HG03064 (cell line): Measurements from ENCODE around the gene FGGY.

ENCODE experiments used
- ATAC-seq: cut with Tn5 transposase; IDR thresholded peaks from one replicate; pipeline ENCODE4 v1.9.1; 2021; ENCODE audit warnings: low read depth; ENCODE audit not compliant: unreplicated experiment

FGGY gene

DNA sequence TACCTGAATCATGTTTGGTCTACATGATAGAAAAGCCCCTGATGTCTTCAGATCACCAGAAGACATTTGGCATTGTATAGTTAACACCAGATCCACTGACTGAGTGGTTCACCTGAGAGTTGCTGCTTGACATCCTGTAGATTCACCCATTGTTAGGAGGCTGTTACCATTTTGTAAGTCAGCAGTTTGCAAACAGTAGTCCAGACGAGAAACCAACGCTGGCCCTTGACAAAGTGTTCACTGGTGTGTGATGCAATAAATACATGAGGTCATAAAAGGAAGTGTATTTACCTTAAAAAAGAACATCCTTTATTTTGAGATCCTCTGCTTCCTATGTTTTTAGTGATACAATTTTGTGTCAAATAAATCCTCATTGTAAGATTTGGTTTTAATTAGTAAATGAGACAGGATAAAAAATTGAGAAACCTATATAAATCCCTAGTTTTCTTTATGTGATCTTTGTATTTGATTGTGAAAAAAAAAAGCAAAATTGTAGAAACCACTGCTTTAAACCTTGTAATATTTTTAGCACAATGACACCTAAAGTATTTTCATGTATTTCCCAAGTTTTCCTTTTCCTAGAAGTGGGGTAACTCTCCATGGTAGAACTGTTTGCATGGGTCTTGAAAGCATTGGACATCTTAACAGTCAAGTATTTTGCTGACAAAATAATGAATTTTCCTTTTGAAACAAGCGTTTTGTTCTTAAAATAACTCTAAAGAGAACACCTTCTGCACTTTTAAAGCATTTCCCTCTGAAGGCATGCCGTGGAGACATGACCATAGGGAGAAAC is 204.3 kb downstream of the FGGY start:
- ATAC-seq = no peak

DNA sequence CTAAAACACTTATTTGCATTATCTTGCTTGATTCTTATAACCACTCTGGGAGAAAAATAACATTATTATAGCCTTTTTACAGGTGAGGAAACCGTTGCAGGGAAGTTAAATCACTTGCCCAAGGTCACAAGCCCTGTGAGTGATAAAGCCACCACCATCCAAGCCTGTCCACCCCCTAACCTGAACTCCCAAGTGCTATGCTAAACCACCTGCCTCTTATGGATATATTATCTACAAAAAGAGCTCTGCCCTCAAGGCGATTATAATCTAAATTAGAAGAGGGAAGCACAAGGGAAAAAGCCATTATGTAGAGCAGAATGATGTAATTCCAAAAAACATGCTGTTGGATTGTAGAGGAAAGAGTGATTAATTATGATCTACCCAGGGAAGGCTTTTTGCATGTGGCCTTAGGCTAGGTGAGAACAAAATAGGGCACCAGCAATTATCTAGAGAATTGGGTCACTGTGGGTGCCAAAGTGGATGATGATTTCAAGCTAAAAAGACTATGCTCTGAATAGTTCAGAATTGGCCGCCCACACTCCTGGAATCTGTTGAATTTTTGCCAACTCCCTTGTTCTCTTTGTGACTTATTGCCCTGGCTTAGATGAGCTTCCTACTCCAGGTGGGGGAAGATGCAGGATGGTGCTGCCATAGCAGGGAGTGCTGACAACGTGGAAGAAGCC is 205.3 kb downstream of the FGGY start:
- no peak for ATAC-seq

- ATAC-seq = no peak
Observed at GRCh38 chr1:59504276-59504675, 207.4 kb downstream of the FGGY start.

DNA sequence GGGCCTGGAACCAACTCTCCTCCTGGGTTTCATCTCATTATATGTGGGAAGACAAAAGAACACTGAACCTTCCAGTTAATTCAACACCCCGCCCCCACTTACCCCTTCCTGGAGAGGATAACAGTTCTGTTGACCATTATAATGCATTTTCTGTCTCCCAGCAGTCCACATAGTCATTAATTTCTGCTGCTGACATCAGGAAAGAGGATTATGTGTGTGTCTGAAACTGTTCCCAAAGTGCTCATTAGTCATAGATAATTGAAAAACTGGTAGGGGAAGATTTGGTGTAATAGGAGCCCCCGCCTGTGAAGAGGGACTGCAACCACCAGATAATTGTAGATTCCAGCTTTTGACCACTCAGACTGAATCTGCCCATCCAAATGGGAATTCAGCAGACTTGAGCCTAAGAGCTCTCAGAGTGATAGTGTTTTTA is 208.7 kb downstream of the FGGY start:
- no peak for ATAC-seq

GRCh38 chr1:59506952-59507351 is 210.1 kb downstream of the FGGY start:
- no peak for ATAC-seq

GRCh38 chr1:59509341-59509875 is 212.5 kb downstream of the FGGY start:
- ATAC-seq = no peak

DNA sequence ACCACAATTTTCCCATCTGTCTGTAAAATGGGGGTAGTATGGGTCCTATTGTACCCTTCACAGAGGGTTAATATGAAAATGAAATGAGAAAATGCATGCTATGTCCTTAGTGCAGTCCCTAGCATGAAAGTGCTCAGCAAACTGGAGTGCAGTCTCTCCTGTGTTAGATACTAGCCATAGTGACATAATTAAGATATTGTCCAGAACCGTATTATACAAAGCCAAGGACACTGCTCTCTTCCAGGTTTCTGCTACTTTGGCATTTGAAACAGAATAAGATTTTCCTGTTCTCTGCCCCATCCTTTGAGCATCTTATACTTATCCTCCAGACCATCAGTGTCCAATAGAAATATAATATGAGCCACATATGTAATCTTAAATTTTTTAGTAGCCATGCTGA is 213.4 kb downstream of the FGGY start:
- no peak for ATAC-seq

GRCh38 chr1:59511476-59512465 is 214.9 kb downstream of the FGGY start:
- no peak for ATAC-seq

DNA sequence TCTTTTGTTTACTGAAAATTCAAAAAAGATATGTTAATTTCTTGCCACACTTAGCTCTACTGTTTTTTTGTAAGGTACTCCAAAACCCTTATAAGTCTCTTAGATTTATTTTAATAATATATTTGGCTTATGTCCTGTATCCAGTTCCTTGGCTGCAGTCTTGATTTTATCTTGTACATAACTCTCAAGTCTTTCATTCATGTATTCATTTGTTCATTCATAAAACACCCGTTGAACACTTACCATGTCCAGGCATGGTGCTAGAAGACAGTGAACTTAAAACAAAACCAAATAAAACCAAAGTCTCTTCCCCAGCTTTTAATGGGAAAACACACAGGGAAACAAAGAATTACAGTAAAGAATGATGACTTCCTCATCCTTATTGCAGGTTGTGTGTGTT is 215.8 kb downstream of the FGGY start:
- ATAC-seq = no peak

DNA sequence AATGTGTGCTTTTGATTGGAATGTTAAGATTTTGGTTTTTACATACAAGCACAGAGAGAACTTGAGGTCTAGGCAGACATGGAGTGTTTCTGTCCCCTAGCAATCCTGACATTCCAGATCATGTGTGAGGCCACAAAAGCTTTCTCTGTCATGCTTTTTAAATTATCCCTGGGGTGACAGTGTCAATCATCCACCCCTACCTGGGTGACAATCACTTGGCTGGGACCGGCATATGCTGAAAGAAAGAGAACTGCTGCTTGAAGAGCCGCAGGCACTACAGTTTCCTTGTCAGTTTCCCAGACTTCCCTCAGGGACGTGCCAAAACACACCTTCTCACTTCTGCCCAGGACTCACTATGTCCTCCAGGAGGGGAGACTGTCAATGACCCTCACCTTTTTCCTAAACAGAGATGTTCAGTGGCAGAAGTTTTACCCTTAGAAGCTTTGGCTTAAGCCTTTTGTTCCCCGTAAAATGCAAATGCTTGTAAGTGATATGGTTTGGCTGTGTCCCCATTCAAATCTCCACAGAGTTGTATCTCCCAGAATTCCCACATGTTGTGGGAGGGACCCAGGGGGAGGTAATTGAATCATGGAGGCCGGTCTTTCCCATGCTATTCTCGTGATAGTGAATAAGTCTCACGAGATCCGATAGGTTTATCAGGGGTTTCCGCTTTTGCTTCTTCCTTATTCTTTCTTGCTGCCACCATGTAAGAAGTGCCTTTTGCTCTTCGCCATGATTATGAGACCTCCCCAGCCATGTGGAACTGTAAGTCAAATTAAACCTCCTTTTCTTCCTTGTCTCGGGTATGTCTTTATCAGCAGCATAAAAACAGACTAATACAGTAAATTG is 217.4 kb downstream of the FGGY start:
- no peak for ATAC-seq

- no peak for ATAC-seq
Observed at GRCh38 chr1:59516881-59517280, 220.0 kb downstream of the FGGY start.

DNA sequence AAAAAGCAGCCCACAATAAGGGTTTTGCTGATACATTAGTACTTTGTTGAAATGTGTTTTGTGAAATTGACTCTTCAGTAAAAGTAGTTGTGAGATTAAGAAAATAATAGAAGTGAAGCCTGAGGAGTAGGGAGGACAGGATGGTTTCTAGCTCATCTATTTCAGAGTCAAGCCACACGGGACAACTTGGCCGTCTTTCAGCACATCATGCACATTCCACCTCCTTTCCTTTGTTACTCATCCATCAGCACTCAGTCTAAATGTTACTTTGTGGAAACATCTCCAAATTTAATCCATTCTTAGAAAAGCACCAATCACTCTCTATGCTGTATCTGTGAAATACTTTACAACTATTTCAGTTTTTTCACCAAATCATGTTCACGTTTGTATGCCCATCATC is 223.3 kb downstream of the FGGY start:
- no peak for ATAC-seq

GRCh38 chr1:59520827-59521418 is 224.0 kb downstream of the FGGY start:
- no peak for ATAC-seq

DNA sequence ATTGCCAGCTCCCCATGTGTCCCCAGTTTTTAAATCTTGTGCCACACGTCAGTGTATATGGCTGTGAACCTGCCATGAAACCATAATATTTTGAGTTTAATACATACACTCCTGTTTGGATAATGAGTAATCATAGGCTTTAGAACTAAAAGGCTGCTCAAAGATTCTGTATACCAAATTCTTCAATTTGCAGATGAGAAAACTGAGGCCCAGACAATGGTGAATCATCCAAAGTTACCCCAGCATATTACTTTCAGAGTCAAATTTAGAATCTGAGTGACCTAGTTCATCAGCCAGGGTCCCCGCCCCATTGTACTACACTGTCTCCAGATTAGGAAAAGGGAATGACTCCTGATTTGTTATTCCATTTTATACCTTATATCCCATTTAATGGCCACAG is 224.6 kb downstream of the FGGY start:
- ATAC-seq = no peak

GRCh38 chr1:59522925-59523505 is 226.1 kb downstream of the FGGY start:
- ATAC-seq = no peak

DNA sequence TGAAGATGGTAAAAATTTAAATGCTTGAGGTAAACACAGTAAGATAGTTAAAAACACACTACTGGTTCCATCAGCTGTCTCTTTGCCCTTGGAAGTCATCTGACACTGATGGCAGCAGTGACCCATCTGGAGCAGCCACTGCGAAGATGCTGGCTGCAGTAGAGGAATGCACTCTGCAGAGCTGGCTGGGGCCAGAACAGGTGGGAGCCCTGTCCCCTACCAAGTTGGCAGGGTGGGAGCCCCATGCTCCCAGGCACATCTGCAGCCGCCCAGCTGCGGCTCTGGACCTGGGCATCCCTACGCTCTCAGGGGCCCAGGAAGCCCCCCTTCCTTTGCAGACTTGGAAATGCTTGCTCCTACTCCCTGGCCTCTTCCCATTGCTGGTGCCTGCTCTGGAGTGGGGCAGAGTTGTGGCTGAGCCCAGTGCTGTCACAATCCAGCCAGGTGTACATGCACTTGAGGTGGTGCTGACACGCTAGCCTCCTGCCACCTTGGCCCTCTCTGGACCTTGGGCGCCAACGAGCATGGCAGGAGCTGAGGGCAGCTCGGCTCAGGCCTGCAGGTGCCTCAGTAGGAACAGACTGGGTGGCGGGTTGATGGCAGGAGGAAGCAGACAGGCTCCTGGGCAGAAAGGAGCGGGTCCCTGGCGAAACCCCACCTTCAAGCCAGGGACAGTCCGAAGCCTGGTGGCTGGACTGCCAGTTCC is 227.0 kb downstream of the FGGY start:
- no peak for ATAC-seq

GRCh38 chr1:59526240-59526639 is 229.3 kb downstream of the FGGY start:
- ATAC-seq = no peak

DNA sequence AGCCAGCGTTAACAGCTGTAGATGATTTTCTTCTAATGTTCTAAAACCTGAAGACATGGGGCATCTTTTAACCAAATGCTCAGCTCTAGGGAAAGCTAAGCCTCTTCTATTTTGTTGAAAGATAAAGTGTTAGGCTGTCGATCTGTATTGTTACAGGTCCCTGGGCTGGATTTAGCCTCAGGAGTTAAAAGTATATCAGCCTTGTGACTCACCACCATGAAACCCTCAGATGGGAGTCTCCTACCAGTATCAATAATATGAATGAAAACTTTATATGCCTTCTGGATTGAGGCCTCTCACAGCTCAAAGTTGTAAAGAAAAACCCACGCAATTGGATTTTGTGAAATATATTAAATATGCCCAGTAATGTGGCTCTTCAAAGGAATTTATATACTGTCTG is 231.6 kb downstream of the FGGY start:
- no peak for ATAC-seq
